Gastrocnemius medialis (tissue), 4 donors: ENCODE measurements around the gene RNGTT.

Experiments used
- POLR2A ChIP-seq, 2 donors: fragments of 450-650 bp; IDR thresholded peaks; one replicate each; pipeline ENCODE4 v1.6.1; 2017; ENCODE audit warnings: antibody characterized with exemption in 2 of 2, mild to moderate bottlenecking in 2 of 2, moderate library complexity in 2 of 2
- TF ChIP-seq, protein P1 (sequence below), 5 experiments: fragments of 450-650 bp in 3 of 5; fragments of 200-600 bp in 2 of 5; sonication (generic) in 2 of 5; IDR thresholded peaks in 4 of 5; conservative IDR thresholded peaks in 1 of 5; 1 replicate in 4 of 5; 2 replicates in 1 of 5; pipeline ENCODE4 v1.5.1; 2016 to 2019; ENCODE audit warnings: antibody characterized with exemption in 5 of 5, mild to moderate bottlenecking in 3 of 5, moderate library complexity in 3 of 5

- TF ChIP-seq, protein P1, sequence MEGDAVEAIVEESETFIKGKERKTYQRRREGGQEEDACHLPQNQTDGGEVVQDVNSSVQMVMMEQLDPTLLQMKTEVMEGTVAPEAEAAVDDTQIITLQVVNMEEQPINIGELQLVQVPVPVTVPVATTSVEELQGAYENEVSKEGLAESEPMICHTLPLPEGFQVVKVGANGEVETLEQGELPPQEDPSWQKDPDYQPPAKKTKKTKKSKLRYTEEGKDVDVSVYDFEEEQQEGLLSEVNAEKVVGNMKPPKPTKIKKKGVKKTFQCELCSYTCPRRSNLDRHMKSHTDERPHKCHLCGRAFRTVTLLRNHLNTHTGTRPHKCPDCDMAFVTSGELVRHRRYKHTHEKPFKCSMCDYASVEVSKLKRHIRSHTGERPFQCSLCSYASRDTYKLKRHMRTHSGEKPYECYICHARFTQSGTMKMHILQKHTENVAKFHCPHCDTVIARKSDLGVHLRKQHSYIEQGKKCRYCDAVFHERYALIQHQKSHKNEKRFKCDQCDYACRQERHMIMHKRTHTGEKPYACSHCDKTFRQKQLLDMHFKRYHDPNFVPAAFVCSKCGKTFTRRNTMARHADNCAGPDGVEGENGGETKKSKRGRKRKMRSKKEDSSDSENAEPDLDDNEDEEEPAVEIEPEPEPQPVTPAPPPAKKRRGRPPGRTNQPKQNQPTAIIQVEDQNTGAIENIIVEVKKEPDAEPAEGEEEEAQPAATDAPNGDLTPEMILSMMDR (IDR thresholded peaks at IDR 0.05 in 4 of 5, conservative IDR thresholded peaks at IDR 0.05 in 1 of 5): no peak
- TF ChIP-seq POLR2A (IDR thresholded peaks at IDR 0.05): no peak
These were observed 378.7 kb downstream of the RNGTT start for GRCh38 chr6:88584581-88585275.
